ENCODE results near the gene HSD17B10. TPM values are rescaled to one million over a fixed set of nuclear protein-coding genes. Genes with fewer than 3 reads are reported as not detected.

HSD17B10 gene
- total RNA-seq, 1 donor from 2014 or later: 46.7 TPM

- intact Hi-C loops (cut with DNase I): no loop called here
- ATAC-seq (no peak), DNase-seq (no peak)
- H3K9me3 ChIP-seq: no peaks in the 10 kb centered on the region
- H3K4me1 ChIP-seq: no peaks in the 10 kb centered on the region
- H3K36me3 ChIP-seq: no peaks in the 10 kb centered on the region
- H3K4me3 ChIP-seq: no peak overlapping the region
- TF ChIP-seq CTCF (IDR thresholded peaks at IDR 0.05): no peak
- H3K27me3 ChIP-seq: no peaks in the 10 kb centered on the region
- no peak overlapping the region for H3K27ac ChIP-seq
These were observed 3.0 kb upstream of the HSD17B10 start for GRCh38 chrX:53437206-53437605.

DNA sequence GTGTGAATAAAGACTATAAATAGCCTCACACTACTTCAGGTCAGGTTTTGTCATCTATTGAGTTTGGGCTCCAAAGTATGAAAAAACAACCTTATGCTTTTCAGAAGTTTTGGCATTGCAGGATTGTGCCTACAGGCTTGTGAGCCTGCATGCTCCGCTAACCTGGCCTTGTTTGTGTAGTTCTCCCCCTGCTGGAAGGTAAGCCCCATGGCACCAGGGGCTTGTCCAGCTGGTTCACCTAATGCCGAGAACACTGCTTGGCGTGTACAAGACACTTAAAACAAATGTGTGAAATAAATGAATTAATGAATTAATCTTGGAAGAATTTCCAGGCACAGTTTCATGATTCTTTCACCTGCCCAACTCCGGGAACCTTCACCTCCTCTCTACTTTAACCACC, 1.8 kb upstream of the HSD17B10 start:
- Histone ChIP-seq H3K4me3 (no peak overlapping the region), H3K4me1 (no peaks in the 10 kb centered on the region), H3K9me3 (no peaks in the 10 kb centered on the region), H3K27me3 (no peaks in the 10 kb centered on the region), H3K36me3 (no peaks in the 10 kb centered on the region), H3K27ac (no peak overlapping the region)
- intact Hi-C loops (cut with DNase I): no loop called here
- peak; percentile 81 for ATAC-seq
- peak; percentile 65 for DNase-seq
- TF ChIP-seq CTCF (IDR thresholded peaks at IDR 0.05): peak; percentile 73

DNA sequence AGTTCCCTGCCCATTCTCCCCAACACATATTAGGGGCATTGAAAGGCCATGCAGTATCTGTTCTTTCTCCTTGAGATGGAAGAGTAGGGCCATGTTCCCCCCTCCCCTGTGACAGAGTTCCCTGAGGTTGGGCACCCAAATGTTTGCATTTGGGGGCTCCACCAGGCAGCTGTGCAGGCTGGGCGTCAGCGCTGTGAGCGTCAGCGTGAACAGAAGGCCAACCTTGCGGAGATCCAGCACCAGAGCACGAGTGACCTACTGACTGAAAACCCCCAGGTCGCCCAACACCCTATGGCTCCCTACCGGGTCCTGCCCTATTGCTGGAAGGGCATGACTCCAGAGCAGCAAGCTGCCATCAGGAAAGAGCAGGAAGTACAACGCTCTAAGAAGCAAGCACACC, 3.9 kb downstream of the HSD17B10 start:
- Histone ChIP-seq H3K27me3 (no peaks in the 10 kb centered on the region), H3K36me3 (peaks cover 5% of the 10 kb centered on the region), H3K4me1 (no peaks in the 10 kb centered on the region), H3K4me3 (no peak overlapping the region), H3K27ac (no peak overlapping the region), H3K9me3 (no peaks in the 10 kb centered on the region)
- no peak for TF ChIP-seq CTCF (IDR thresholded peaks at IDR 0.05)
- intact Hi-C loops (cut with DNase I): no loop called here
- no peak for ATAC-seq
- no peak for DNase-seq

GRCh38 chrX:53429755-53430154, 4.4 kb downstream of the HSD17B10 start:
- no peak for ATAC-seq
- Histone ChIP-seq H3K4me3 (no peak overlapping the region), H3K4me1 (no peaks in the 10 kb centered on the region), H3K9me3 (no peaks in the 10 kb centered on the region), H3K36me3 (peaks cover 5% of the 10 kb centered on the region), H3K27ac (no peak overlapping the region), H3K27me3 (no peaks in the 10 kb centered on the region)
- no peak for DNase-seq
- TF ChIP-seq CTCF (IDR thresholded peaks at IDR 0.05): no peak
- intact Hi-C loops (cut with DNase I): no loop called here

DNA sequence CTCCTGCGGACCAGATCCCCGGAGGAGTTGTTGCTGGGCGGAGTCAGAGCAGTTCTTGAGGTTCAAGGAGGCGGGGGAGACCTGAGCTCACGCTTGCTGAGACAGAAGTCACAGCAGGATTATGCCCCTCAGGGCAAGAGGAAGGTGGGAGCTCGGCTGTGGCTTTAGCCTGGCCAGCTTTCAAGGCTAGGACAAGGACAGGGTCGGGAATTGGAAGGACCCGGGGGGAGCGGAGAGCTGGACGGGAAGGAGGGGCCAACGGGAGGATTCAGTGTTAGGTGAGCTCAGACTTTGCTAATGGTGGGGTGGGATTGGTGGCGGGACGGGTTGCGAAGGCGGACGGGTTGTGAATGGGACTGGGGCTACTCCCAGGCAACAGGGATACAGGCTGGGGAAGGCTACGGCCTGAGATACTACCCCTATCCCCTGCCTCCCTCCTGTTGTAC, 11.3 kb downstream of the HSD17B10 start, which contains the start of gene RIBC1:
Gene RIBC1, plus strand, starts transcription at position 13 of the 446 bp plus-strand sequence. CDS start 3,404 bp downstream, outside the sequence.
- H3K4me3 ChIP-seq: peak within 1 kb of the TSS; percentile 70
- DNase-seq (no peak), ATAC-seq (peak; percentile 9)
- H3K9me3 ChIP-seq: no peaks in the 10 kb centered on the region
- no peak for TF ChIP-seq CTCF (IDR thresholded peaks at IDR 0.05)
- H3K36me3 ChIP-seq: no peaks in the 10 kb centered on the region
- H3K27ac ChIP-seq: peak within 1 kb of the TSS; percentile 91
- H3K27me3 ChIP-seq: no peaks in the 10 kb centered on the region
- intact Hi-C loops (cut with DNase I): no loop called here
- peaks cover 12% of the 10 kb centered on the region for H3K4me1 ChIP-seq
